K562 (cell line): ENCODE measurements around the gene BRAF. TPM values are rescaled to one million over a fixed set of nuclear protein-coding genes. Genes with fewer than 3 reads are reported as not detected.
A peak's percentile ranks its signal among the peaks of the same experiment; 100 is the strongest.

Source experiments
- CHAMP1 ChIP-seq: fragments of 450-650 bp; IDR thresholded peaks from 2 replicates; pipeline ENCODE4 v1.6.1; 2016; ENCODE audit warnings: mild to moderate bottlenecking
- HDAC8 ChIP-seq: fragments of 450-650 bp; IDR thresholded peaks from 2 replicates; pipeline ENCODE4 v1.6.1; 2016; ENCODE audit warnings: mild to moderate bottlenecking, missing genetic modification characterization, moderate library complexity, missing compliant biosample characterization
- KDM5B ChIP-seq: fragments of 200-600 bp; sonication (generic); IDR thresholded peaks from 2 replicates; pipeline ENCODE4 v1.6.1; 2012; ENCODE audit warnings: low read depth, mild to moderate bottlenecking, moderate library complexity, low read length, control low read depth, inconsistent platforms; ENCODE audit not compliant: insufficient replicate concordance
- RERE ChIP-seq: sonication (generic); formaldehyde crosslinking; IDR thresholded peaks from 2 replicates; pipeline ENCODE4 v1.8.0; 2023; ENCODE audit warnings: missing genetic modification reagents, mild to moderate bottlenecking, borderline replicate concordance
- RNF2 ChIP-seq: sonication (generic); IDR thresholded peaks from 2 replicates; pipeline ENCODE4 v1.6.1; 2016
- STAG1 ChIP-seq: sonication (generic); formaldehyde crosslinking; IDR thresholded peaks from 2 replicates; pipeline ENCODE4 v1.5.0; 2020; ENCODE audit warnings: missing genetic modification reagents, borderline replicate concordance
- ZNF217 ChIP-seq: sonication (generic); formaldehyde crosslinking; IDR thresholded peaks from 2 replicates; pipeline ENCODE4 v1.8.0; 2022; ENCODE audit warnings: mild to moderate bottlenecking, missing genetic modification reagents
- ZNF280A ChIP-seq: fragments of 450-650 bp; IDR thresholded peaks from 2 replicates; pipeline ENCODE4 v1.6.1; 2018; ENCODE audit warnings: mild to moderate bottlenecking, low read depth; ENCODE audit not compliant: partially characterized antibody
- polyA plus RNA-seq, 8 experiments: library from polyadenylated mRNA; depleted of rRNA in 4 of 8; stranded (reverse) in 5 of 8; unstranded in 3 of 8; fragments of >200 nt; fragmentation: Nextera tagmentation in 2 of 8; fragmentation: Illumina TruSeq in 1 of 8; extraction: Ambion mirVana in 2 of 8; extraction: Trizol in 1 of 8; gene quantifications; 2 replicates each; pipeline versions ENCODE4 v1.2.1 to v1.2.3, GENCODE V29; 2011 to 2014; ENCODE audit warnings: inconsistent platforms in 1 of 8, missing spikeins in 1 of 8
- total RNA-seq, 7 experiments: library from RNA; depleted of rRNA in 6 of 7; stranded (reverse); fragments of >200 nt in 6 of 7; fragmentation: Illumina TruSeq in 2 of 7; extraction: Trizol in 2 of 7; gene quantifications; 2 replicates each; pipeline versions ENCODE4 v1.2.1 to v1.2.3, GENCODE V29; 2011 to 2021; ENCODE audit warnings: low replicate concordance in 1 of 7

BRAF gene
- total and polyA plus RNA-seq, 9 of the 15 experiments (the other 6 are each of a cell fraction or from before 2014, with no cell fraction given) = 3.6 to 38.3 (median 21.9) TPM

GRCh38 chr7:140924019-140924820 is 509 bp downstream of the BRAF start (continued):
- TF ChIP-seq CHAMP1 = no peak; the same call in 1 of the 2 replicates
- TF ChIP-seq HDAC8 (tag) = no peak
- TF ChIP-seq ZNF217 = no peak
- no peak for TF ChIP-seq RNF2
- TF ChIP-seq RERE = 0 out of 2 replicates have a peak, but pooled peaks have one; percentile 84
- no peak for TF ChIP-seq ZNF280A
- peak; percentile 80 for TF ChIP-seq KDM5B
- TF ChIP-seq STAG1 = no peak
